Esophagus muscularis mucosa (tissue), 3 donors: ENCODE measurements around the gene ZNF471.

Source experiments
- POLR2A ChIP-seq: fragments of 450-650 bp; IDR thresholded peaks from one replicate; pipeline ENCODE4 v1.6.1; 2017; ENCODE audit warnings: antibody characterized with exemption, moderate library complexity, mild to moderate bottlenecking, low read depth
- POLR2AphosphoS5 ChIP-seq, 2 donors: sonication (generic); formaldehyde crosslinking; IDR thresholded peaks; one replicate each; pipeline ENCODE4 v1.6.1; 2017; ENCODE audit warnings: antibody characterized with exemption in 2 of 2
- TF ChIP-seq, protein P1 (sequence below), 3 experiments: fragments of 200-600 bp in 2 of 3; fragments of 450-650 bp in 1 of 3; sonication (generic) in 2 of 3; IDR thresholded peaks; one replicate each; pipeline ENCODE4 v1.5.1; 2017 to 2019; ENCODE audit warnings: antibody characterized with exemption in 3 of 3, mild to moderate bottlenecking in 2 of 3, moderate library complexity in 1 of 3

DNA sequence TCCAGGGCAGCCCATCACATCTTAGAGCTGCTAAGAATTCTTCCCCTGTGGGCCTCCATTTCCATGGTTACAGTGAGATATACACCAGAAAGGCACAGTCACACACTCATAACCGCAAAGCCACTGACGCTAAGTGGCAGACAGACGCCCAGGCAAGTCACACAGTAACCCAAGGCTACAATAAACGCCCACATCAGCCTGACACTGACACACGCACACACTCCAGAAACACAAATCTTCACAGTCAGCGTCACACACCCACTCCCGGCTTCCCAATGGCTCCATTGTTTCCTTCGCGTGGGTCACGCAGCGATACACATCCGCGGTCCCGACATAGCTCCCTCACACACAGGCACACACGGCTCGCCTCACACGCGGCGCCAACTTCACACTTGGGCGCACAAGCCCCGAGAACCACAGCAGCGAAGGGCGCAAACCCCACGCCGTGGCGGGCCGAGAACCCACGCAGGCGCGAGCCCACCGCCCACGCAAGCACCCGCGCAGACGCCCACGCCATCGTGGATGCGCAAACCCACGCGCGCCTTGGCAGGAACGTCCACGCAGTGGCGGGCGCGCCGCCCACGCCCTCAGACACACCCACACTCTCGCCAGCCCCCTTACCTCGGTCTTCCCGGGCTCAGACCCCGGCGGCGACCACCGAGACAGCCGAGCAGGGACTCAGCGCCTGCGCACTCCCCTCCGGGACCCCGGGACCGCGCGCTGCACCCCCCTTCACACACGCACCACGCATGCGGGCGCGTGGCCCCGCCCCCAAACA lies 30.8 kb upstream of the ZNF471 start, which contains the start of gene ZNF667:
- TF ChIP-seq, protein P1, sequence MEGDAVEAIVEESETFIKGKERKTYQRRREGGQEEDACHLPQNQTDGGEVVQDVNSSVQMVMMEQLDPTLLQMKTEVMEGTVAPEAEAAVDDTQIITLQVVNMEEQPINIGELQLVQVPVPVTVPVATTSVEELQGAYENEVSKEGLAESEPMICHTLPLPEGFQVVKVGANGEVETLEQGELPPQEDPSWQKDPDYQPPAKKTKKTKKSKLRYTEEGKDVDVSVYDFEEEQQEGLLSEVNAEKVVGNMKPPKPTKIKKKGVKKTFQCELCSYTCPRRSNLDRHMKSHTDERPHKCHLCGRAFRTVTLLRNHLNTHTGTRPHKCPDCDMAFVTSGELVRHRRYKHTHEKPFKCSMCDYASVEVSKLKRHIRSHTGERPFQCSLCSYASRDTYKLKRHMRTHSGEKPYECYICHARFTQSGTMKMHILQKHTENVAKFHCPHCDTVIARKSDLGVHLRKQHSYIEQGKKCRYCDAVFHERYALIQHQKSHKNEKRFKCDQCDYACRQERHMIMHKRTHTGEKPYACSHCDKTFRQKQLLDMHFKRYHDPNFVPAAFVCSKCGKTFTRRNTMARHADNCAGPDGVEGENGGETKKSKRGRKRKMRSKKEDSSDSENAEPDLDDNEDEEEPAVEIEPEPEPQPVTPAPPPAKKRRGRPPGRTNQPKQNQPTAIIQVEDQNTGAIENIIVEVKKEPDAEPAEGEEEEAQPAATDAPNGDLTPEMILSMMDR (IDR thresholded peaks at IDR 0.05) = no peak
- TF ChIP-seq POLR2A (no peak), POLR2AphosphoS5 (IDR thresholded peaks at IDR 0.05) (no peak)
